ENCODE data around the gene IGFBP2.

DNA sequence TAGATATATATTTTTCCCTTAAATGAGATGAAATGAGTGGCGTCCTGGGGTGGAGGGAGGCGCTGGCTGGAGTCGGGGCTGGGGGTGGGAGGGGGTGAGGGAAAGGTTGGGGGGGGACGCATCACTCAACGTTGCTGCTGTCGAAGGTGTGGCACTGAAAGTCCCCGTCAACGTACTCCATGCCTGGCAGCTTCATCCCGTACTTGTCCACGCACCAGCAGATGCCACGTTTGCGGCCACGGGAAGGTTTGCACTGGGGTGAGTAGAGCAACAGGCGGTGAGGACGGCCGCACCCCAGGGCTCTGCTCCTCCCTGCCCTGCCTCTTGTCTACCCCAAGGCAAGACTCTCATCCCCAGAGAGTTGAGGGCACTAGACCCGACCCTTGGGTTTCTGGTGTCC, 43.4 kb downstream of the IGFBP2 start:
- TF ChIP-seq, protein P1, sequence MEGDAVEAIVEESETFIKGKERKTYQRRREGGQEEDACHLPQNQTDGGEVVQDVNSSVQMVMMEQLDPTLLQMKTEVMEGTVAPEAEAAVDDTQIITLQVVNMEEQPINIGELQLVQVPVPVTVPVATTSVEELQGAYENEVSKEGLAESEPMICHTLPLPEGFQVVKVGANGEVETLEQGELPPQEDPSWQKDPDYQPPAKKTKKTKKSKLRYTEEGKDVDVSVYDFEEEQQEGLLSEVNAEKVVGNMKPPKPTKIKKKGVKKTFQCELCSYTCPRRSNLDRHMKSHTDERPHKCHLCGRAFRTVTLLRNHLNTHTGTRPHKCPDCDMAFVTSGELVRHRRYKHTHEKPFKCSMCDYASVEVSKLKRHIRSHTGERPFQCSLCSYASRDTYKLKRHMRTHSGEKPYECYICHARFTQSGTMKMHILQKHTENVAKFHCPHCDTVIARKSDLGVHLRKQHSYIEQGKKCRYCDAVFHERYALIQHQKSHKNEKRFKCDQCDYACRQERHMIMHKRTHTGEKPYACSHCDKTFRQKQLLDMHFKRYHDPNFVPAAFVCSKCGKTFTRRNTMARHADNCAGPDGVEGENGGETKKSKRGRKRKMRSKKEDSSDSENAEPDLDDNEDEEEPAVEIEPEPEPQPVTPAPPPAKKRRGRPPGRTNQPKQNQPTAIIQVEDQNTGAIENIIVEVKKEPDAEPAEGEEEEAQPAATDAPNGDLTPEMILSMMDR (IDR thresholded peaks at IDR 0.05 in 8 of 11, conservative IDR thresholded peaks at IDR 0.05 in 3 of 11), result no peak
- no peak for TF ChIP-seq POLR2A (IDR thresholded peaks at IDR 0.05)

Data from spleen (tissue), 7 donors.